HG03139 (cell line): ENCODE data around the gene ZNF26.
"Not testable (repeated sequence)": the region's sequence is repeated elsewhere in the genome, so short reads cannot be mapped to it uniquely, and the experiment has no call there.

Experiments
- ATAC-seq: cut with Tn5 transposase; IDR thresholded peaks from one replicate; pipeline ENCODE4 v1.9.1; 2021; ENCODE audit not compliant: unreplicated experiment

ZNF26 gene

GRCh38 chr12:132986001-132986884 is at the start of gene ZNF26:
TSS of gene ZNF26 (plus strand) at chr12:132986367. CDS start at chr12:132986841, 474 bp downstream.
- ATAC-seq = peak; percentile 90

GRCh38 chr12:132936921-132937320 is 49.2 kb upstream of the ZNF26 start:
- not testable (repeated sequence) for ATAC-seq

- ATAC-seq = no peak
Observed at GRCh38 chr12:132937476-132937875, 48.7 kb upstream of the ZNF26 start.

- ATAC-seq = not testable (repeated sequence)
Observed at GRCh38 chr12:132938807-132939206, 47.4 kb upstream of the ZNF26 start.

- ATAC-seq = no peak
Observed at GRCh38 chr12:132940071-132940719, 46.0 kb upstream of the ZNF26 start.

GRCh38 chr12:132941336-132941954 is 44.7 kb upstream of the ZNF26 start:
- ATAC-seq = no peak

GRCh38 chr12:132942611-132943010 is 43.6 kb upstream of the ZNF26 start:
- ATAC-seq = no peak

- no peak for ATAC-seq
Observed at GRCh38 chr12:132945806-132946205, 40.4 kb upstream of the ZNF26 start.

GRCh38 chr12:132946246-132946820 is 39.8 kb upstream of the ZNF26 start:
- ATAC-seq = no peak

- no peak for ATAC-seq
Observed at GRCh38 chr12:132948146-132949066, 37.8 kb upstream of the ZNF26 start.

- no peak for ATAC-seq
Observed at GRCh38 chr12:132949936-132950837, 36.0 kb upstream of the ZNF26 start.

GRCh38 chr12:132950844-132951535 is 35.2 kb upstream of the ZNF26 start:
- no peak for ATAC-seq

GRCh38 chr12:132951649-132952048 is 34.5 kb upstream of the ZNF26 start:
- no peak for ATAC-seq

- ATAC-seq = no peak
Observed at GRCh38 chr12:132952371-132953162, 33.6 kb upstream of the ZNF26 start.

GRCh38 chr12:132953163-132953425 is 33.1 kb upstream of the ZNF26 start:
- ATAC-seq = no peak

- ATAC-seq = no peak
Observed at GRCh38 chr12:132953771-132954170, 32.4 kb upstream of the ZNF26 start.

- ATAC-seq = no peak
Observed at GRCh38 chr12:132954471-132955048, 31.6 kb upstream of the ZNF26 start.
